Measurements from ENCODE around the gene TMEM74B.

The TMEM74B gene

DNA sequence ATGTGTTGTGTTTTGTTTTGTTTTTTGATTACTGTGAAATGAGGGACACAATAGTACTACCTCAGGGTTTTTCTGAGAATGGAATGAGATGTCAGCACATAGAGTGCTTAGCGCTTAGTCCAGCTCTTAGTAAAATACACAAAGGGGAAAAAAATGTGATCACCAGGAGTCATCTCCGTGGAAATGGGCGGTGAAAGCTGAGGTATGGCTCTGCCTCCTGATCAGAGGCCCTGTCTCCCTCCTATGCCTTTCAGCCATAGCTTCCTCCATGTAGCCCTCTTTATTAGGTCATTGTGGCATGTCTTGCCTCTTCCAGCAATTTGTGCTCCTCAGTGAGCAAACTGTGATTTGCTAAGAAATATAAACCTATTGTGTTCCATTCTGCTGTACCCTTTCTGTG is 53.4 kb downstream of the TMEM74B start:
- Histone ChIP-seq H3K4me2 (ENCODE audit: low read length) (no peak overlapping the region), H2AK5ac (ENCODE audit: low read length) (no peak overlapping the region), H3K27me3 (ENCODE audit: insufficient read depth, low read length, poor library complexity) (no peaks in the 10 kb centered on the region), H3K9ac (ENCODE audit: low read length) (no peak overlapping the region), H4K8ac (ENCODE audit: low read depth, low read length) (no peak overlapping the region), H3K18ac (ENCODE audit: low read length) (no peak overlapping the region), H3K36me3 (ENCODE audit: control insufficient read depth, insufficient read depth, low read length) (peaks cover 7% of the 10 kb centered on the region), H4K5ac (ENCODE audit: low read length) (no peak overlapping the region), H2BK5ac (ENCODE audit: low read length) (no peak overlapping the region), H3K79me1 (ENCODE audit: low read length) (peaks cover 7% of the 10 kb centered on the region), H3K23ac (ENCODE audit: low read length) (no peak overlapping the region), H2BK15ac (replicated peaks; ENCODE audit: low read depth) (no peak overlapping the region), H3K56ac (ENCODE audit: low read length) (no peak overlapping the region), H2BK120ac (ENCODE audit: low read depth, low read length) (no peak overlapping the region), H3K27ac (ENCODE audit: low read depth, low read length) (no peak overlapping the region), H3K4ac (ENCODE audit: low read depth, low read length) (no peak overlapping the region), H3K4me1 (ENCODE audit: control insufficient read depth, low read depth, low read length) (no peaks in the 10 kb centered on the region), H3K4me3 (ENCODE audit: low read length) (no peak overlapping the region), H3K79me2 (ENCODE audit: control insufficient read depth, insufficient read depth, low read length) (peaks cover 3% of the 10 kb centered on the region)
- no peak for DNase-seq
- no CpG with 5 or more reads among the region's 3 CpGs for whole genome bisulfite sequencing (ENCODE audit: extremely low coverage, insufficient coverage, low lambda C conversion rate)

- Histone ChIP-seq H2BK5ac (ENCODE audit: low read length) (no peak overlapping the region), H4K8ac (ENCODE audit: low read depth, low read length) (no peak overlapping the region), H3K27me3 (ENCODE audit: insufficient read depth, low read length, poor library complexity) (no peaks in the 10 kb centered on the region), H3K4me1 (ENCODE audit: control insufficient read depth, low read depth, low read length) (no peaks in the 10 kb centered on the region), H2BK15ac (replicated peaks; ENCODE audit: low read depth) (no peak overlapping the region), H3K27ac (ENCODE audit: low read depth, low read length) (no peak overlapping the region), H2BK120ac (ENCODE audit: low read depth, low read length) (no peak overlapping the region), H3K4ac (ENCODE audit: low read depth, low read length) (no peak overlapping the region), H3K9ac (ENCODE audit: low read length) (no peak overlapping the region), H3K79me1 (ENCODE audit: low read length) (peaks cover 7% of the 10 kb centered on the region), H4K5ac (ENCODE audit: low read length) (no peak overlapping the region), H3K79me2 (ENCODE audit: control insufficient read depth, insufficient read depth, low read length) (peaks cover 3% of the 10 kb centered on the region), H3K4me3 (ENCODE audit: low read length) (no peak overlapping the region), H3K18ac (ENCODE audit: low read length) (no peak overlapping the region), H3K23ac (ENCODE audit: low read length) (no peak overlapping the region), H3K56ac (ENCODE audit: low read length) (no peak overlapping the region), H3K36me3 (ENCODE audit: control insufficient read depth, insufficient read depth, low read length) (peaks cover 7% of the 10 kb centered on the region), H3K4me2 (ENCODE audit: low read length) (no peak overlapping the region), H2AK5ac (ENCODE audit: low read length) (no peak overlapping the region)
- no peak for DNase-seq
- no CpG with 5 or more reads among the region's 5 CpGs for WGBS (ENCODE audit: extremely low coverage, insufficient coverage, low lambda C conversion rate)
These were observed 53.9 kb downstream of the TMEM74B start for GRCh38 chr20:1130847-1131246.

Measured in mesendoderm (in vitro differentiated cells).